GM21526 (cell line): ENCODE data around the gene LIPG.
"Not testable (repeated sequence)": the region's sequence is repeated elsewhere in the genome, so short reads cannot be mapped to it uniquely, and the experiment has no call there.

Experiments used
- ATAC-seq: cut with Tn5 transposase; IDR thresholded peaks from one replicate; pipeline ENCODE4 v1.9.1; 2021; ENCODE audit warnings: moderate library complexity; ENCODE audit not compliant: unreplicated experiment, low FRiP score

Gene LIPG

GRCh38 chr18:49570836-49571235 is 9.0 kb downstream of the LIPG start:
- ATAC-seq = no peak

GRCh38 chr18:49572611-49573345 is 10.9 kb downstream of the LIPG start:
- no peak for ATAC-seq

DNA sequence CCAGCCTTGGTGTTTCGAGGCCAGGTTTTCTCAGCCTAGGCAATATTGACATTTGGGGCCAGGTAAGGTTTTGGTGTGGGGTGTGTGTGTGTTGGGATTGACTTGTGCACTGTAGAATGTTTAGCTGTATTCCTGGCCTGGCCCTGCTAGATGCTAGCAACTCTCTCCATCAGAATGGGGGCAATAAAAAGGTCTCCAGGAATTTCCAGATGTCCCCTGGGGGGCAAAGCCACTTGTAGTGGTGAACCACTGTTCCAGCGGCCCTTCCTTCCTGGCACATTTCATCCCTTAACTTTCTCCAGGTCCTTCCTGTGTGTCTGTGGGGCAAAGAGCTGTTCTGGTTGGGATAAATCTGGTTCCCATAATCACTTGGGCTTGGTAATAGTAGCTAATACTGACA is 12.0 kb downstream of the LIPG start:
- ATAC-seq = no peak

GRCh38 chr18:49579041-49579440 is 17.2 kb downstream of the LIPG start:
- not testable (repeated sequence) for ATAC-seq

- not testable (repeated sequence) for ATAC-seq
Observed at GRCh38 chr18:49579583-49579982, 17.7 kb downstream of the LIPG start.

GRCh38 chr18:49580279-49580678 is 18.4 kb downstream of the LIPG start:
- no peak for ATAC-seq

- no peak for ATAC-seq
Observed at GRCh38 chr18:49581371-49581770, 19.5 kb downstream of the LIPG start.

GRCh38 chr18:49582579-49582978 is 20.7 kb downstream of the LIPG start:
- ATAC-seq = no peak

DNA sequence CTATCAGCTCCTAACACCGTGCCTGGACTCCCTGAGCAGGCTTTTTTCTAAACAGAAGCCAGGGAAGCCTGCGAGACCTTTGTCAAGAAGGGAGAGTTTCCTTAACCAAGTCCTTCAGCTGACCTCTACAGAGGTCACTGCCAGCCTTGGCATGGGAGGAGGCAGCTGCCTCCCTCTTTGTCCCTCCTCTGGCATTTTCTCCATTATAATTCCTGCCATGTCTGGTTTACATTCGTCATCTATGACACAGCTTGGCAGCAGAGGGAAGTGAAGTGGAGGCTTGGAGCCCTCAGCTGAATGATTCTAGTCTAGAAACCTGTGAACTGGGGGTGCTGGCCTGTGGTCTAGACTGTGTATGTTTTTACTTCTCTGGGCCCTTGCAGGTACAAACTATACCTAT is 22.5 kb downstream of the LIPG start:
- no peak for ATAC-seq

- ATAC-seq = not testable (repeated sequence)
Observed at GRCh38 chr18:49584951-49585350, 23.1 kb downstream of the LIPG start.

GRCh38 chr18:49585781-49586663 is 24.2 kb downstream of the LIPG start:
- ATAC-seq = no peak

DNA sequence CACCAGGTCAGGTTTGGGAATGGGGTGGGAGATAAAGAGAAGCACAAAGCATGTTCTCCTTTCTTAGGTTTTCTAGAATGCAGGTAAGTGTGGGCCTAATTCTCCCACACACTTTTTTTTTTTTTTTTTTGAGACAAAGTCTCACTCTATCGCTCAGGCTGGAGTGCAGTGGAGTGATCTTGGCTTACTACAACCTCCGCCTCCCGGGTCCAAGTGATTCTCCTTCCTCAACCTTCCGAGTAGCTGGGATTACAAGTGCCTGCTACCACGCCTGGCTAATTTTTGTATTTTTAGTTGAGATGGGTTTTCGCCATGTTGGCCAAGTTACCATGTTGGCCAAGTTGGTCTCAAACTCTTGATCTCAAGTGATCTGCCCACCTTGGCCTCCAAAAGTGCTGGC is 26.3 kb downstream of the LIPG start:
- no peak for ATAC-seq

DNA sequence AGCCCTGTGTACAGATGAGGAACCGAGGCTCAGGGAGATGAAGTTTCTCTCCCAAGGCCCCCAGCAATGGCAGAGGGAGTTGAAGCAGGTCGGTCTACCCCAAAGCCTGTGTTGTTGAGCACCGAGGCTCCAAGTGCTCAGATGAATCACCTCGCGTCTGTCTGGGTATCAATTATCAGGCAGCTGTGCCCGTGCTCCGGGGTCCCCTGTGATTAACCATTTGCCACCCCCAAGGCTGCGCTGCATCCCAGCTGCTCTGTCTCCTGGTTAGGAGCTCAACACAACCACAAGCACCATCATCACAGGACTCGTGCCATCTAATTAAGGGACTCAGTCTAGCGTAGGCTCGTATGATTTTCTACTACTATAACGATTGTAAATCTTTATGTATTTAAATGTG is 27.1 kb downstream of the LIPG start:
- no peak for ATAC-seq

- no peak for ATAC-seq
Observed at GRCh38 chr18:49590608-49591007, 28.8 kb downstream of the LIPG start.

GRCh38 chr18:49591271-49591670 is 29.4 kb downstream of the LIPG start:
- no peak for ATAC-seq

DNA sequence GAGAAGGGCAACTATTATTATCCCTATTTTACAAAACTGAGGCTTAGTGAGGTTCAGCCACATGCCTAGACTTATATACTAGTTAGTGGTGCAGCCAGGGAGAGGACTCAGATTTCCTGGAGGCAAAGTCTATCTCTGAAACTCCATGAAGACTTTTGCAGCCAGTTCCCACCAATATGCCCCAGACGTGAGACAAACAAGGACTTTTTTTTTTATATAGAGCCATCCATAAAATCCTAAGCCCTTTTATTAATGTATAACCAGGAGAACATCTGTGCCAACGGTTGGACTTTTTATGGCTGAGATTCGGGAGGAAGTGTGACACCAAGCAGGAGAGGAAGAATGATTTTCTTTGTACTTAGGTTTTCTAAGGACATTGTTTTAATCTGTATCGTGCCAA is 29.9 kb downstream of the LIPG start:
- no peak for ATAC-seq

- no peak for ATAC-seq
Observed at GRCh38 chr18:49596687-49597086, 34.8 kb downstream of the LIPG start.

GRCh38 chr18:49597157-49597931 is 35.5 kb downstream of the LIPG start:
- no peak for ATAC-seq

- ATAC-seq = no peak
Observed at GRCh38 chr18:49601211-49601610, 39.4 kb downstream of the LIPG start.

GRCh38 chr18:49608366-49609255 is 46.8 kb downstream of the LIPG start:
- ATAC-seq = no peak
